T-helper 2 cell (primary cell): ENCODE measurements around the gene PHACTR1.

Source experiments
- DNase-seq, 5 experiments: peaks; one replicate each; pipeline versions ENCODE4 v3.0.0 to v3.0.0-alpha.2; 2012 to 2022

Gene PHACTR1

DNA sequence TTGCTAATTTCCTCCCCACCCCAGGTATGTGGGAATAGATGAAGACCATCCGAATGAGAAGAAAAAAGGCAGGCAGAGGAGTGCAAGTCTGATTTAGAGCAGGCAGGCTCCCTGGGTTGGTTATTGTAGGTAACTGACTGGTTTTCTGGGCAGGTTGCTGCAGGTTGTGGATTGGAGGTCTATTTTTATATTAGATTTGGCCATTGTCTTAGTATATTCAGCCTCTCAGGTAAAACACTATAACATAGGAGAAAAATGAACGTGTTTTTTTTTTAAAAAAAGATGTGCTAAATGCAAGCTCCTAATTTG is 612.3 kb downstream of the PHACTR1 start:
- DNase-seq: no peak

DNA sequence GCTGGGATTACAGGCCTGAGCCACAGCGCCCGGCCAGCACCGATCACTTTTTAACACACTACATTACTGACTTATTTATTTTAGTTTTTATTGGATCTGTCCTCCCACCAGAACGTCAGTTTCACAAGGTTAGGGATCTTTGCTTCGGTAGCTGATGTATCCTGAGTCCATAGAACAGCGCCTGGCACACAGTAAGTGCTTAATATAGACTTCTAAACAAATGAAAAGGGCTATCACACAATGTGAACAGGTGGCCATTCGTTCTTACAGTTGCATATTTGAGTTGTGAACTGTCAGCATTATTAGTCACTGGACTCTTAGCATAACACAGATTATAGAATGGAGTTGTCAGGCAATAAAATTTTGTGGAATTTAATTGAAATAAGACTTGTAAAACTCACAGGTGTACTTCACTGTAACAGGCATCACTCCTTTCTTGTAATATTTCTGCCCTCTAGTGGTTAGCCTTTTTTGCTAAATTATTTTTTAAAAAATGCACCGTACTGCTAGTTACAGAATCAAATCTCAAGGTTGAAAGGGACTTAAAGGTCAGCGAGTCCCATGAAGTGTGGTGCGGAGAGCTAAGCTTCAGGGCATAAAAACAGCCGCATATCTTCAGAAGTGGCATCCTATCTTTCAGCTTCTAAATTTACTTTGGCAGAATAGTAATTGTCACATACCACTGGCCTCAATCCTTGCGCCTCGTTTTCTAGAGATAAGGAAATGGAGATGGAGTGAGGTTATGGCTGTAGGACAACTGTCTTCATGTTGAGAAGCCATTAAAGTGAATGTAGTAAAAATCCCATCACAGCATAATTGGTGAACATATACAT is 615.2 kb downstream of the PHACTR1 start:
- DNase-seq: peak in 1 of 5 experiments; percentile 32

DNA sequence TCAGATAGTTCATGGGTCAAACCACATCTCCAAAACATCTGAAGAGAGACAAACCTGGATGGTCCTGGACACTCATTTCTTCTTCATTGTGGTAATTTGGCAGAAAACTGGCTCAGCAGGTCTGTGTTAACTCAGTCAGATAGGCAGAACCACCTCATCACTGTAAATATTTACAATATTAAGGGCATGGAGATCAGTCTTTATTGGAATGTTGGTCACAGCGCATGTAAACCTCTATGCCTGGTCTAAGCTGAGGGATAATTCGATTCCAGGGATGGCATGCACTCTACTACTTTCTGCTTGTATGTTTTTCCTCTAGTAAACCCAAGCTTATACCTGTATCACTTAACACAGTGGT is 615.8 kb downstream of the PHACTR1 start:
- no peak for DNase-seq

DNA sequence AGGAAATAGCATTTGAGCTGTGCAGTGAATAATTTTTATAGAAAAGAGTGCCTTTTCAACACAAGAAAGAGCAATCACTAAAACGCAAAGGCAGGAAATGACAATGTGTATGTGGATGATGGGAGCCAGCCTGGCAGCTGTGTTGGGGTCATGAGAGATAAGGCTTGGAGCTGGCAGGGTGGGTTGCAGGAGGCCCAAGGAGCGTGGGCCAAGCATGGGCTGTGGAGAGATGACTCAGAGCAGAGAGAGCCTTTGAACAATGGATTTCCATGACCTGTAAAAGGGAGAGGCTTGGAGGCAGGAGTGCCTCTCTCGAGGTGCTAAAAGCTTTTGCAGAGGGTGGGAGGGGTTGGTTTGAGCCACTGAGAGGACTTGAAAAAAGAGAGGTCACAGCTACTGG is 618.4 kb downstream of the PHACTR1 start:
- DNase-seq: no peak

DNA sequence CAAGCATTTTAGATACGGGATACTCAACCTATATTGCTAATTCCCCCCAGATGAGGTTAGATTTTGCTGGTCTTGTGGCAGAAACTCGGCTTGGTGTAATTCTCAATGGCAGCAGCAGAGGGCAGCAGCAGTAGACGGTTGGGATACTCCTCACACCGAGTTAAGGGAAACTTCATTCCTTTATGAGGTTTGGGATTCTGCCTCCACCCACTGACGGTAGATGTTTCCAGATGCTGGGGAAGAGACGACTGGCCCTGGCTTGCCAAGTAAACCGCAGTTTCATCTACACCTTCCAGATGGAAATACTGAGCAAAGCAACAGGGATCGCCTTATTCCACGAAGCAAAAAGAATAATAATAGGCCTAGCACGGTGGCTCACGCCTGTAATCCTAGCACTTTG is 620.0 kb downstream of the PHACTR1 start:
- DNase-seq: peak; percentile 32 to 73 (median 52)

DNA sequence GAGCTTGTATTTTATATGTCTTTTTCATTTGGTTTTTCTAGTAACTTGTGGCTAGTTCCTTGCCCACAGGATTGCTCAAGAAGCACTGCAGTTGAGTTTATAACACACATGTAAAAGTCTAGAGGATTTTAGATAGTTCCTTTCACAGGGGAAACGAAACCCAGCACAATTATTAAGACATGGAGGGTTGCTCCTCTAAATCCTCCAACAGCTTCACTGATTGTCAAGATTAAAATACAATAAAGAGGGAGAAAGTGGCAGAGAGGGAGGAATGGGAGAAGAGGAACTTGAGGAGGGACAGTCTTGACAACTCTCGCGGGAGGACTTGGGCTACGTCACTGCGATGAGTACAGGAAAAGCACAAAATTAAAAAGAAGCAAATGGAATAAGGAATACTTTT is 621.5 kb downstream of the PHACTR1 start:
- DNase-seq: no peak
